ENCODE measurements around the gene FCHSD2. TPM values are rescaled to one million over a fixed set of nuclear protein-coding genes. Genes with fewer than 3 reads are reported as not detected.

Gene FCHSD2
- total and polyA plus RNA-seq, 4 donors: 7.6 to 18.7 (median 9.9) TPM

DNA sequence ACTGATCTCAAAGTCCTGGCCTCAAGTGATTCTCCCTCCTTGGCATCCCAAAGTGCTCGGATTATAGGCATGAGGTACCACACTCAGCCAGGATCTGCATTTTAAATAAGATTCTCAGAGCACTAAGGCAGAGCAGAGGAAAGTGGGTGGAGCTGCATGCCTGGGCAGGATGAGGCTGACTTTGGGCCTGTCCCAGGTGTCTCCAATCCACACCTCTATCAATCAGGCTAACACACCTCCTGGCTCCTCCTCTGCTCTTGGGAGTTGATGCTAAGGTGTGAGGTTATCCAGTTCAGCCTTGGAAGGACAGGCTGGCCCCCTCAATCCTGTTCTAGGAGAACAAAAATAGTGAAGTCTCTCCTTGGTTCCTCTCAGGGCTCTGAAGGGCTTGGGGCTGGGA, 45.7 kb upstream of the FCHSD2 start:
- H3K27ac ChIP-seq (ENCODE audit: low read depth in 1 of 2, low read length in 2 of 2): no peak overlapping the region
- no peaks in the 10 kb centered on the region for H3K9me3 ChIP-seq (ENCODE audit: control insufficient read depth in 4 of 4, low read length in 3 of 4)
- no peak overlapping the region for H3K4me3 ChIP-seq (ENCODE audit: low read depth in 1 of 3, low read length in 3 of 3)
- WGBS: 92% methylated on average over 1 of the region's 1 CpG
- no peaks in the 10 kb centered on the region for H3K36me3 ChIP-seq (ENCODE audit: control insufficient read depth in 4 of 4, insufficient read depth in 3 of 4, low read depth in 1 of 4, low read length in 3 of 4)
- TF ChIP-seq FOXA1 (IDR thresholded peaks at IDR 0.05) (no peak), RXRA (IDR thresholded peaks at IDR 0.05) (no peak), TAF1 (conservative IDR thresholded peaks at IDR 0.05) (no peak), YY1 (IDR thresholded peaks at IDR 0.05) (no peak), SP1 (IDR thresholded peaks at IDR 0.05) (no peak), RAD21 (IDR thresholded peaks at IDR 0.05) (no peak), HNF4A (conservative IDR thresholded peaks at IDR 0.05) (no peak), EGR1 (IDR thresholded peaks at IDR 0.05; ENCODE audit: low read depth in 2 of 2) (no peak)
- TF ChIP-seq, protein P1, sequence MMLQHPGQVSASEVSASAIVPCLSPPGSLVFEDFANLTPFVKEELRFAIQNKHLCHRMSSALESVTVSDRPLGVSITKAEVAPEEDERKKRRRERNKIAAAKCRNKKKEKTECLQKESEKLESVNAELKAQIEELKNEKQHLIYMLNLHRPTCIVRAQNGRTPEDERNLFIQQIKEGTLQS (IDR thresholded peaks at IDR 0.05): no peak
- TF ChIP-seq, protein P2, sequence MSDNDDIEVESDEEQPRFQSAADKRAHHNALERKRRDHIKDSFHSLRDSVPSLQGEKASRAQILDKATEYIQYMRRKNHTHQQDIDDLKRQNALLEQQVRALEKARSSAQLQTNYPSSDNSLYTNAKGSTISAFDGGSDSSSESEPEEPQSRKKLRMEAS (IDR thresholded peaks at IDR 0.05): no peak
- TF ChIP-seq, protein P3, sequence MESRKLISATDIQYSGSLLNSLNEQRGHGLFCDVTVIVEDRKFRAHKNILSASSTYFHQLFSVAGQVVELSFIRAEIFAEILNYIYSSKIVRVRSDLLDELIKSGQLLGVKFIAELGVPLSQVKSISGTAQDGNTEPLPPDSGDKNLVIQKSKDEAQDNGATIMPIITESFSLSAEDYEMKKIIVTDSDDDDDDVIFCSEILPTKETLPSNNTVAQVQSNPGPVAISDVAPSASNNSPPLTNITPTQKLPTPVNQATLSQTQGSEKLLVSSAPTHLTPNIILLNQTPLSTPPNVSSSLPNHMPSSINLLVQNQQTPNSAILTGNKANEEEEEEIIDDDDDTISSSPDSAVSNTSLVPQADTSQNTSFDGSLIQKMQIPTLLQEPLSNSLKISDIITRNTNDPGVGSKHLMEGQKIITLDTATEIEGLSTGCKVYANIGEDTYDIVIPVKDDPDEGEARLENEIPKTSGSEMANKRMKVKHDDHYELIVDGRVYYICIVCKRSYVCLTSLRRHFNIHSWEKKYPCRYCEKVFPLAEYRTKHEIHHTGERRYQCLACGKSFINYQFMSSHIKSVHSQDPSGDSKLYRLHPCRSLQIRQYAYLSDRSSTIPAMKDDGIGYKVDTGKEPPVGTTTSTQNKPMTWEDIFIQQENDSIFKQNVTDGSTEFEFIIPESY (IDR thresholded peaks at IDR 0.05): no peak
- peaks cover 0 to 3% (median 0%) of the 10 kb centered on the region in 4 donors for H3K4me1 ChIP-seq (ENCODE audit: control insufficient read depth in 4 of 4, insufficient read depth in 4 of 4, low read length in 3 of 4)
- no peak for DNase-seq (ENCODE audit: low spot score)
- H3K9ac ChIP-seq (ENCODE audit: low read depth in 1 of 2, low read length in 2 of 2): no peak overlapping the region
- H3K27me3 ChIP-seq (ENCODE audit: control insufficient read depth in 4 of 4, insufficient read depth in 4 of 4, low read length in 3 of 4): no peaks in the 10 kb centered on the region

DNA sequence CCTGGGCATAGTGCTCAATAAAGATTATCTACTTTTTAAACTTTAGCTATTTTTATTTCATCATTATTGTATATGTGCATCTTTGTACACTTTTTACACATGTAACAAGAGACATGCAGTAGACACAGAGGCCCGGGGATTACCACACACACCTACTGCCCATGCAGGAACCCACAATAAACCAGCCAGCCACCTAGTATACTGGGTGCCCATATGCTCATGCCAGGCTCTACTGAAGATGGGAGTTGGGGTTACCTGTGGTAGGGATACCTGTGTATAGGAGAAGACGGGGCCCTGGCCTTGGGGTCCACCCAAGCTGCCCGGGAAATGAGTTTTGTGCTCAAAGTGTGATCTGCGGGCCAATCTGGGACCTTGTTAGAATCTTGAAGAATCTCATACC, 44.8 kb upstream of the FCHSD2 start:
- no peak for DNase-seq (ENCODE audit: low spot score)
- WGBS: 58% methylated on average over 4 of the region's 4 CpGs
- TF ChIP-seq NR2F2 (IDR thresholded peaks at IDR 0.05): no peak
- TF ChIP-seq TAF1 (conservative IDR thresholded peaks at IDR 0.05): no peak
- TF ChIP-seq, protein P1 (IDR thresholded peaks at IDR 0.05): no peak
- TF ChIP-seq, protein P4, sequence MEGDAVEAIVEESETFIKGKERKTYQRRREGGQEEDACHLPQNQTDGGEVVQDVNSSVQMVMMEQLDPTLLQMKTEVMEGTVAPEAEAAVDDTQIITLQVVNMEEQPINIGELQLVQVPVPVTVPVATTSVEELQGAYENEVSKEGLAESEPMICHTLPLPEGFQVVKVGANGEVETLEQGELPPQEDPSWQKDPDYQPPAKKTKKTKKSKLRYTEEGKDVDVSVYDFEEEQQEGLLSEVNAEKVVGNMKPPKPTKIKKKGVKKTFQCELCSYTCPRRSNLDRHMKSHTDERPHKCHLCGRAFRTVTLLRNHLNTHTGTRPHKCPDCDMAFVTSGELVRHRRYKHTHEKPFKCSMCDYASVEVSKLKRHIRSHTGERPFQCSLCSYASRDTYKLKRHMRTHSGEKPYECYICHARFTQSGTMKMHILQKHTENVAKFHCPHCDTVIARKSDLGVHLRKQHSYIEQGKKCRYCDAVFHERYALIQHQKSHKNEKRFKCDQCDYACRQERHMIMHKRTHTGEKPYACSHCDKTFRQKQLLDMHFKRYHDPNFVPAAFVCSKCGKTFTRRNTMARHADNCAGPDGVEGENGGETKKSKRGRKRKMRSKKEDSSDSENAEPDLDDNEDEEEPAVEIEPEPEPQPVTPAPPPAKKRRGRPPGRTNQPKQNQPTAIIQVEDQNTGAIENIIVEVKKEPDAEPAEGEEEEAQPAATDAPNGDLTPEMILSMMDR (IDR thresholded peaks at IDR 0.05; ENCODE audit: low read depth, low read length, missing input control): no peak
- Histone ChIP-seq H3K9ac (ENCODE audit: low read depth in 1 of 2, low read length in 2 of 2) (no peak overlapping the region), H3K27me3 (ENCODE audit: control insufficient read depth in 4 of 4, insufficient read depth in 4 of 4, low read length in 3 of 4) (no peaks in the 10 kb centered on the region), H3K36me3 (ENCODE audit: control insufficient read depth in 4 of 4, insufficient read depth in 3 of 4, low read depth in 1 of 4, low read length in 3 of 4) (no peaks in the 10 kb centered on the region), H3K9me3 (ENCODE audit: control insufficient read depth in 4 of 4, low read length in 3 of 4) (no peaks in the 10 kb centered on the region), H3K4me3 (ENCODE audit: low read depth in 1 of 3, low read length in 3 of 3) (no peak overlapping the region), H3K4me1 (ENCODE audit: control insufficient read depth in 4 of 4, insufficient read depth in 4 of 4, low read length in 3 of 4) (peaks cover 0 to 3% (median 0%) of the 10 kb centered on the region in 4 donors), H3K27ac (ENCODE audit: low read depth in 1 of 2, low read length in 2 of 2) (no peak overlapping the region)

DNA sequence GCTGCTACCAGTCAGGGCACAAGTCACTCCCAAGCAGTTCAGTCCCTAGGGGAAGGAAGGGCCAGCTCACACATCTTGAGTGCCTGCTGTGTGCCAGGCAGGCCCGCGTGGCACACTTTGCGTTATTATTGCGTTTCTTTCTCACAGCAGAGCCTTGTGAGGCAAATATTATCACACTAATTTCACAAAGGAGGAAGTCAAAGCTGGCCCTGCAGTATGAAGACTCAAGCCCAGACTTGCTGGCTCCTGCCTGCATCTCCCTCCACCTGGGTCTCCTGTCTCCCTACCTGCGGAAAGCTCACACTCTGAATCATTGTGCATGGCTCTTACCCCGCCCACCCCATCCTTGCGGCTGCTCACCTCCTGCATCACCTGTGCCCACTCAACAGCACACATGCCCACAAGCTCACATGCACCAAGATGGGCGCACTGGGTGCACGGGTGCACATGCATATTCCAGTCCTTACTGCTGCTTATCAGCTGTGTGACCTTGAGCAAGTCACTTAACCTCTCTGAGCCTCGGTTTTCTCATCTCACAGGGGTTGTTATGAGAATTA, 44.3 kb upstream of the FCHSD2 start:
- Histone ChIP-seq H3K27ac (ENCODE audit: low read depth in 1 of 2, low read length in 2 of 2) (no peak overlapping the region), H3K9ac (ENCODE audit: low read depth in 1 of 2, low read length in 2 of 2) (no peak overlapping the region), H3K36me3 (ENCODE audit: control insufficient read depth in 4 of 4, insufficient read depth in 3 of 4, low read depth in 1 of 4, low read length in 3 of 4) (no peaks in the 10 kb centered on the region), H3K4me1 (ENCODE audit: control insufficient read depth in 4 of 4, insufficient read depth in 4 of 4, low read length in 3 of 4) (peaks cover 0 to 3% (median 0%) of the 10 kb centered on the region in 4 donors), H3K27me3 (ENCODE audit: control insufficient read depth in 4 of 4, insufficient read depth in 4 of 4, low read length in 3 of 4) (no peaks in the 10 kb centered on the region), H3K4me3 (ENCODE audit: low read depth in 1 of 3, low read length in 3 of 3) (no peak overlapping the region), H3K9me3 (ENCODE audit: control insufficient read depth in 4 of 4, low read length in 3 of 4) (no peaks in the 10 kb centered on the region)
- WGBS: 78% methylated on average over 10 of the region's 10 CpGs
- DNase-seq (ENCODE audit: low spot score): no peak
- TF ChIP-seq, protein P3 (IDR thresholded peaks at IDR 0.05): no peak
- no peak for TF ChIP-seq RAD21 (IDR thresholded peaks at IDR 0.05)
- no peak for TF ChIP-seq HNF4A (conservative IDR thresholded peaks at IDR 0.05)
- TF ChIP-seq, protein P1 (IDR thresholded peaks at IDR 0.05): no peak
- TF ChIP-seq HNF4G (IDR thresholded peaks at IDR 0.05): no peak
- TF ChIP-seq TAF1 (conservative IDR thresholded peaks at IDR 0.05): no peak
- no peak for TF ChIP-seq YY1 (IDR thresholded peaks at IDR 0.05)
- no peak for TF ChIP-seq FOXA1 (IDR thresholded peaks at IDR 0.05)
- TF ChIP-seq, protein P2 (IDR thresholded peaks at IDR 0.05): no peak
- no peak for TF ChIP-seq NR2F2 (IDR thresholded peaks at IDR 0.05)
- TF ChIP-seq, protein P4 (IDR thresholded peaks at IDR 0.05; ENCODE audit: low read depth, low read length, missing input control): no peak
- TF ChIP-seq SP1 (IDR thresholded peaks at IDR 0.05): no peak
- TF ChIP-seq RXRA (IDR thresholded peaks at IDR 0.05): no peak

Data from liver (tissue), 9 donors.